K562 (cell line): ENCODE measurements around the gene PKLR. TPM values are rescaled to one million over a fixed set of nuclear protein-coding genes. Genes with fewer than 3 reads are reported as not detected.

Experiments used
- ARNT ChIP-seq, 2 experiments: fragments of 450-650 bp; IDR thresholded peaks; 2 replicates each; pipeline ENCODE4 v1.6.1; 2016; ENCODE audit warnings: mild to moderate bottlenecking in 1 of 2
- C11orf30 ChIP-seq: fragments of 450-650 bp; IDR thresholded peaks from 2 replicates; pipeline ENCODE4 v1.6.1; 2016; ENCODE audit warnings: low read depth, mild to moderate bottlenecking
- CBX8 ChIP-seq: fragments of 200-600 bp; sonication (generic); IDR thresholded peaks from 2 replicates; pipeline ENCODE4 v1.6.1; 2012; ENCODE audit warnings: borderline replicate concordance, mixed run types, low read depth, mild to moderate bottlenecking, moderate library complexity, mixed read lengths, low read length, control low read depth, inconsistent platforms; ENCODE audit not compliant: poor library complexity, severe bottlenecking; ENCODE audit errors: extremely low read depth
- FOXJ2 ChIP-seq: fragments of 200-800 bp; sonication (Bioruptor generic); IDR thresholded peaks from 2 replicates; pipeline ENCODE4 v1.6.1; 2016; ENCODE audit warnings: missing genetic modification characterization, missing compliant biosample characterization
- HDAC6 ChIP-seq: IDR thresholded peaks from 2 replicates; pipeline ENCODE4 v1.6.1; 2012; ENCODE audit warnings: low read depth, mild to moderate bottlenecking, control low read depth, inconsistent platforms, low read length, moderate library complexity
- HMG20A ChIP-seq: fragments of 450-650 bp; formaldehyde crosslinking; conservative IDR thresholded peaks from 2 replicates; pipeline ENCODE4 v1.4.0; 2020; ENCODE audit warnings: mild to moderate bottlenecking, mixed read lengths
- HMG20B ChIP-seq: fragments of 250-450 bp; sonication (Bioruptor Pico); IDR thresholded peaks from 2 replicates; pipeline ENCODE4 v1.5.0; 2021; ENCODE audit warnings: mild to moderate bottlenecking
- LEF1 ChIP-seq: fragments of 450-650 bp; IDR thresholded peaks from 2 replicates; pipeline ENCODE4 v1.6.1; 2016; ENCODE audit warnings: mild to moderate bottlenecking
- RAD21 ChIP-seq, 2 experiments: fragments of 250-450 bp in 1 of 2; fragments of 450-650 bp in 1 of 2; sonication (Bioruptor Pico) in 1 of 2; formaldehyde crosslinking in 1 of 2; IDR thresholded peaks in 1 of 2; conservative IDR thresholded peaks in 1 of 2; 2 replicates each; pipeline versions ENCODE4 v1.4.0 to v1.8.0; 2020 to 2022; ENCODE audit warnings: mild to moderate bottlenecking in 2 of 2, moderate library complexity in 1 of 2
- SMARCA5 ChIP-seq: fragments of 450-650 bp; IDR thresholded peaks from 2 replicates; pipeline ENCODE4 v1.6.1; 2016
- SNIP1 ChIP-seq: fragments of 450-650 bp; IDR thresholded peaks from 2 replicates; pipeline ENCODE4 v1.7.1; 2017; ENCODE audit warnings: low read depth, mild to moderate bottlenecking
- TAF15 ChIP-seq: fragments of 200-400 bp; formaldehyde crosslinking; IDR thresholded peaks from 2 replicates; pipeline ENCODE4 v1.6.1; 2017; ENCODE audit warnings: mild to moderate bottlenecking, low read depth, low read length, moderate library complexity
- YY1 ChIP-seq, 3 experiments: IDR thresholded peaks; 2 replicates each; pipeline ENCODE4 v1.6.1; 2011; ENCODE audit warnings: low read length in 2 of 3, mild to moderate bottlenecking in 2 of 3, moderate library complexity in 2 of 3, borderline replicate concordance in 1 of 3, control low read depth in 1 of 3, low read depth in 1 of 3; ENCODE audit not compliant: insufficient read depth in 3 of 3, insufficient replicate concordance in 2 of 3, control insufficient read depth in 1 of 3, insufficient read length in 1 of 3; ENCODE audit errors: extremely low read depth in 1 of 3
- ZNF316 ChIP-seq: fragments of 450-650 bp; IDR thresholded peaks from 2 replicates; pipeline ENCODE4 v1.6.1; 2016
- polyA plus RNA-seq, 8 experiments: library from polyadenylated mRNA; depleted of rRNA in 4 of 8; stranded (reverse) in 5 of 8; unstranded in 3 of 8; fragments of >200 nt; fragmentation: Nextera tagmentation in 2 of 8; fragmentation: Illumina TruSeq in 1 of 8; extraction: Ambion mirVana in 2 of 8; extraction: Trizol in 1 of 8; gene quantifications; 2 replicates each; pipeline versions ENCODE4 v1.2.1 to v1.2.3, GENCODE V29; 2011 to 2014; ENCODE audit warnings: inconsistent platforms in 1 of 8, missing spikeins in 1 of 8
- total RNA-seq, 7 experiments: library from RNA; depleted of rRNA in 6 of 7; stranded (reverse); fragments of >200 nt in 6 of 7; fragmentation: Illumina TruSeq in 2 of 7; extraction: Trizol in 2 of 7; gene quantifications; 2 replicates each; pipeline versions ENCODE4 v1.2.1 to v1.2.3, GENCODE V29; 2011 to 2021; ENCODE audit warnings: low replicate concordance in 1 of 7
- TF ChIP-seq, protein P1 (sequence below): IDR thresholded peaks from 2 replicates; pipeline ENCODE4 v1.6.1; 2014; ENCODE audit warnings: antibody characterized with exemption
- TF ChIP-seq, protein P2 (sequence below): sonication (generic); formaldehyde crosslinking; IDR thresholded peaks from 2 replicates; pipeline ENCODE4 v1.8.1; 2023; ENCODE audit warnings: mild to moderate bottlenecking, missing genetic modification reagents
- TF ChIP-seq, protein P3 (sequence below): sonication (generic); formaldehyde crosslinking; IDR thresholded peaks from 2 replicates; pipeline ENCODE4 v1.5.0; 2020; ENCODE audit warnings: missing genetic modification reagents
- TF ChIP-seq, protein P4 (sequence below): IDR thresholded peaks from 2 replicates; pipeline ENCODE4 v1.6.1; 2011; ENCODE audit warnings: borderline replicate concordance, low read depth, mild to moderate bottlenecking, moderate library complexity, low read length; ENCODE audit not compliant: insufficient read depth, poor library complexity, severe bottlenecking

The PKLR gene
- total and polyA plus RNA-seq, 9 of the 15 experiments (the other 6 are each of a cell fraction or from before 2014, with no cell fraction given), result 10.7 to 78.4 (median 38.2) TPM

DNA sequence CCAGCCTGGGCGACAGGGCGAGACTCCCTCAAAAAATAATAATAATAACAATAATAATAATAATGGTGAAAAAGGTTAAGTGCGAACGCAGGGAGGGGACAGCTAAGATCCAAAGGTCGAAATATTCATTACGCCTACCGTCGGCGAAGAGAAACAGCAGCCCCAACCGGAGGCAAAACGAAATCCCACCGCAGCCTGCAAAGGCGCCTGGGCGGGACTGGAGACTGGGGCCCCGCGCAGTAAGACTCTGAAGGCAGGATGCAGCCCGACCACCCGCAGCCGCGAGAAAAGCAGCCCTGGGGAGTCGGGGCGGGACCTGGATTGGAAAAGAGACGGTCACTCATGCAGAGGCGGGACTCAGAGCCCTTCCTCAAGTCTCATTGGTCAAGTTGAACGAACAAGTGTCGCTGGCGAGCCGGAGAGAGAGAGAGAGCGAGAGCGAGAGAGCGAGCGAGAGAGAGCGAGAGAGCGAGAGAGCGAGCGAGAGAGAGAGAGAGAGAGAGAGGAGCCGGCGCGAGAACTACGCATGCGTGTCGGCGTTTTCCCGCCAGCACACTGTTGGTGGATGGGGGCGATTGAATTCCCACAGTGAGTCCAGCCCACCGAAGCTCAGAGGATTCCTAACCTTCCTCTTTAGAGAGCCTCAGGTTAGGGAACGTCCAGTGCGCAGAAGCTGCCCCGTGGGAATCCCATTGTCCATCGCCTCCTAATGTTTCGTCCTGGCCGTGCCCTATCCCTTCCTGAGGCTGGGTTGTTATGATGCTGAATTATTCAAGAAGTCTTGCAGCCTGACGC, 56.7 kb downstream of the PKLR start (continued):
- TF ChIP-seq, protein P1, sequence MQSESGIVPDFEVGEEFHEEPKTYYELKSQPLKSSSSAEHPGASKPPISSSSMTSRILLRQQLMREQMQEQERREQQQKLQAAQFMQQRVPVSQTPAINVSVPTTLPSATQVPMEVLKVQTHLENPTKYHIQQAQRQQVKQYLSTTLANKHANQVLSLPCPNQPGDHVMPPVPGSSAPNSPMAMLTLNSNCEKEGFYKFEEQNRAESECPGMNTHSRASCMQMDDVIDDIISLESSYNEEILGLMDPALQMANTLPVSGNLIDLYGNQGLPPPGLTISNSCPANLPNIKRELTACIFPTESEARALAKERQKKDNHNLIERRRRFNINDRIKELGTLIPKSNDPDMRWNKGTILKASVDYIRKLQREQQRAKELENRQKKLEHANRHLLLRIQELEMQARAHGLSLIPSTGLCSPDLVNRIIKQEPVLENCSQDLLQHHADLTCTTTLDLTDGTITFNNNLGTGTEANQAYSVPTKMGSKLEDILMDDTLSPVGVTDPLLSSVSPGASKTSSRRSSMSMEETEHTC, result no peak; the same call in 1 of the 2 replicates
- TF ChIP-seq, protein P2, sequence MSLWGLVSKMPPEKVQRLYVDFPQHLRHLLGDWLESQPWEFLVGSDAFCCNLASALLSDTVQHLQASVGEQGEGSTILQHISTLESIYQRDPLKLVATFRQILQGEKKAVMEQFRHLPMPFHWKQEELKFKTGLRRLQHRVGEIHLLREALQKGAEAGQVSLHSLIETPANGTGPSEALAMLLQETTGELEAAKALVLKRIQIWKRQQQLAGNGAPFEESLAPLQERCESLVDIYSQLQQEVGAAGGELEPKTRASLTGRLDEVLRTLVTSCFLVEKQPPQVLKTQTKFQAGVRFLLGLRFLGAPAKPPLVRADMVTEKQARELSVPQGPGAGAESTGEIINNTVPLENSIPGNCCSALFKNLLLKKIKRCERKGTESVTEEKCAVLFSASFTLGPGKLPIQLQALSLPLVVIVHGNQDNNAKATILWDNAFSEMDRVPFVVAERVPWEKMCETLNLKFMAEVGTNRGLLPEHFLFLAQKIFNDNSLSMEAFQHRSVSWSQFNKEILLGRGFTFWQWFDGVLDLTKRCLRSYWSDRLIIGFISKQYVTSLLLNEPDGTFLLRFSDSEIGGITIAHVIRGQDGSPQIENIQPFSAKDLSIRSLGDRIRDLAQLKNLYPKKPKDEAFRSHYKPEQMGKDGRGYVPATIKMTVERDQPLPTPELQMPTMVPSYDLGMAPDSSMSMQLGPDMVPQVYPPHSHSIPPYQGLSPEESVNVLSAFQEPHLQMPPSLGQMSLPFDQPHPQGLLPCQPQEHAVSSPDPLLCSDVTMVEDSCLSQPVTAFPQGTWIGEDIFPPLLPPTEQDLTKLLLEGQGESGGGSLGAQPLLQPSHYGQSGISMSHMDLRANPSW (CRISPR knock-in tag), result 0 out of 2 replicates have a peak, but pooled peaks have one; percentile 57
- TF ChIP-seq C11orf30 (peak; percentile 78), SNIP1 (no peak), SMARCA5 (no peak), ARNT (IDR thresholded peaks at IDR 0.05) (peak; percentile 100), ZNF316 (no peak), FOXJ2 (tag) (peak; percentile 51), HMG20B (CRISPR knock-in tag) (no peak), HDAC6 (no peak), HMG20A (CRISPR knock-in tag) (no peak; the same call in 1 of the 2 replicates), RAD21 (CRISPR knock-in tag; conservative IDR thresholded peaks at IDR 0.05 in 1 of 2, IDR thresholded peaks at IDR 0.05 in 1 of 2) (peak; percentile 24 to 37), CBX8 (no peak), LEF1 (peak; percentile 96), TAF15 (no peak), YY1 (IDR thresholded peaks at IDR 0.05; ENCODE audit: borderline replicate concordance in 1 of 3, control insufficient read depth in 1 of 3, extremely low read depth in 1 of 3, insufficient read depth in 3 of 3, insufficient read length in 1 of 3, insufficient replicate concordance in 2 of 3, low read depth in 1 of 3, low read length in 2 of 3) (peak in 1 of 3 experiments; percentile 49)
- TF ChIP-seq, protein P3, sequence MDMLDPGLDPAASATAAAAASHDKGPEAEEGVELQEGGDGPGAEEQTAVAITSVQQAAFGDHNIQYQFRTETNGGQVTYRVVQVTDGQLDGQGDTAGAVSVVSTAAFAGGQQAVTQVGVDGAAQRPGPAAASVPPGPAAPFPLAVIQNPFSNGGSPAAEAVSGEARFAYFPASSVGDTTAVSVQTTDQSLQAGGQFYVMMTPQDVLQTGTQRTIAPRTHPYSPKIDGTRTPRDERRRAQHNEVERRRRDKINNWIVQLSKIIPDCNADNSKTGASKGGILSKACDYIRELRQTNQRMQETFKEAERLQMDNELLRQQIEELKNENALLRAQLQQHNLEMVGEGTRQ (CRISPR knock-in tag), result no peak
- TF ChIP-seq, protein P4, sequence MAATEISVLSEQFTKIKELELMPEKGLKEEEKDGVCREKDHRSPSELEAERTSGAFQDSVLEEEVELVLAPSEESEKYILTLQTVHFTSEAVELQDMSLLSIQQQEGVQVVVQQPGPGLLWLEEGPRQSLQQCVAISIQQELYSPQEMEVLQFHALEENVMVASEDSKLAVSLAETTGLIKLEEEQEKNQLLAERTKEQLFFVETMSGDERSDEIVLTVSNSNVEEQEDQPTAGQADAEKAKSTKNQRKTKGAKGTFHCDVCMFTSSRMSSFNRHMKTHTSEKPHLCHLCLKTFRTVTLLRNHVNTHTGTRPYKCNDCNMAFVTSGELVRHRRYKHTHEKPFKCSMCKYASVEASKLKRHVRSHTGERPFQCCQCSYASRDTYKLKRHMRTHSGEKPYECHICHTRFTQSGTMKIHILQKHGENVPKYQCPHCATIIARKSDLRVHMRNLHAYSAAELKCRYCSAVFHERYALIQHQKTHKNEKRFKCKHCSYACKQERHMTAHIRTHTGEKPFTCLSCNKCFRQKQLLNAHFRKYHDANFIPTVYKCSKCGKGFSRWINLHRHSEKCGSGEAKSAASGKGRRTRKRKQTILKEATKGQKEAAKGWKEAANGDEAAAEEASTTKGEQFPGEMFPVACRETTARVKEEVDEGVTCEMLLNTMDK, result peak; percentile 3
